ENCODE results near the gene SEMA4C. TPM values are rescaled to one million over a fixed set of nuclear protein-coding genes. Genes with fewer than 3 reads are reported as not detected.

Gene SEMA4C
- total and polyA plus RNA-seq, 2 of the 4 experiments (the other 2 are of a cell fraction): 15.8 to 24.3 TPM

GRCh38 chr2:96852667-96853066 is 17.2 kb downstream of the SEMA4C start:
- H2AK5ac ChIP-seq (ENCODE audit: low read depth, low read length): no peak overlapping the region
- H3K4me2 ChIP-seq (ENCODE audit: low read depth, low read length): no peak overlapping the region
- no peak overlapping the region for H2BK20ac ChIP-seq (ENCODE audit: low read depth, low read length)
- H3K9me1 ChIP-seq (ENCODE audit: insufficient read depth, low read length): peaks cover 3% of the 10 kb centered on the region; the same call in 1 of the 2 replicates
- H4K8ac ChIP-seq (ENCODE audit: low read depth in 2 of 2, low read length in 2 of 2): no peak overlapping the region
- H3K56ac ChIP-seq (ENCODE audit: extremely low read depth, insufficient read depth, low read length): no peak overlapping the region
- no peak overlapping the region for H2BK120ac ChIP-seq (ENCODE audit: low read depth, low read length)
- no peak overlapping the region for H3K14ac ChIP-seq (replicated peaks; ENCODE audit: low read depth, low read length)
- dilution Hi-C loops (cut with HindIII; ENCODE audit: low sequenced_read_pairs, unreplicated experiment) (no loop called here), in situ Hi-C loops (cut with MboI; ENCODE audit: low sequenced_read_pairs) (loop anchor here (25.0 kb wide), 1 partner anchor 260 kb away; the partner anchor contains the start of gene ANKRD36), intact Hi-C loops (cut with micrococcal nuclease) (no loop called here)
- H3K27me3 ChIP-seq (ENCODE audit: control insufficient read depth, insufficient read depth, low read length): no peaks in the 10 kb centered on the region
- DNase-seq (no peak), ATAC-seq (ENCODE audit: low read depth) (no peak)
- H2BK15ac ChIP-seq (ENCODE audit: low read depth, low read length): no peak overlapping the region
- 100% methylated on average over 2 of the region's 6 CpGs; no CpG with 5 or more reads in 1 of the 2 experiments for WGBS, 2 experiments (ENCODE audit: extremely low coverage in 2 of 2, insufficient read length in 1 of 2)
- no peak overlapping the region for H2AK9ac ChIP-seq (replicated peaks; ENCODE audit: low read depth, low read length, poor library complexity)
- no peak overlapping the region for H3K23ac ChIP-seq (ENCODE audit: low read depth, low read length)
- peaks cover 5% of the 10 kb centered on the region for H3K4me1 ChIP-seq (ENCODE audit: control insufficient read depth, insufficient read depth, low read length)
- no peak overlapping the region for H3K4ac ChIP-seq (ENCODE audit: low read depth, low read length)
- H3K9ac ChIP-seq (ENCODE audit: low read depth, low read length): no peak overlapping the region
- H3K4me3 ChIP-seq (ENCODE audit: insufficient read depth, low read depth, low read length): no peak overlapping the region
- ChIA-PET CTCF (no interaction called here), POLR2A (ENCODE audit: unreplicated experiment) (no interaction called here)
- H3K18ac ChIP-seq (ENCODE audit: low read depth, low read length): no peak overlapping the region
- H3K27ac ChIP-seq (ENCODE audit: insufficient read depth, low read length): no peak overlapping the region
- H2AFZ ChIP-seq (replicated peaks; ENCODE audit: low read length, poor library complexity): no peak overlapping the region
- no peak overlapping the region for H2BK5ac ChIP-seq (ENCODE audit: low read depth, low read length, poor library complexity, severe bottlenecking)
- H3K36me3 ChIP-seq (ENCODE audit: control insufficient read depth, insufficient read depth, low read length): peaks cover 25% of the 10 kb centered on the region
- no peaks in the 10 kb centered on the region for H3K9me3 ChIP-seq (ENCODE audit: control insufficient read depth, insufficient read depth, low read length)
- H4K5ac ChIP-seq (ENCODE audit: low read depth, low read length): no peak overlapping the region
- no peak overlapping the region for H4K91ac ChIP-seq (ENCODE audit: insufficient read depth, low read depth, low read length)
- peaks cover 11 to 26% of the 10 kb centered on the region in 2 experiments for H3K79me1 ChIP-seq (ENCODE audit: low read depth in 1 of 2, low read length in 2 of 2)
- TF ChIP-seq CEBPB (IDR thresholded peaks at IDR 0.05; ENCODE audit: low read depth, low read length): no peak
- TF ChIP-seq BHLHE40 (IDR thresholded peaks at IDR 0.05; ENCODE audit: low read depth, low read length): no peak
- no peak for TF ChIP-seq RFX5 (IDR thresholded peaks at IDR 0.05; ENCODE audit: low read depth, low read length)
- TF ChIP-seq MAFK (IDR thresholded peaks at IDR 0.05; ENCODE audit: low read depth, low read length): no peak
- no peak for TF ChIP-seq ELK1 (IDR thresholded peaks at IDR 0.05; ENCODE audit: borderline replicate concordance, low read depth, low read length)
- H4K20me1 ChIP-seq (ENCODE audit: insufficient read depth, low read length): no peaks in the 10 kb centered on the region
- BruUV-seq (replicated peaks): no TSS peak
